Spleen (tissue), 7 donors: ENCODE results near the gene SHISA6.

Experiments
- CTCF ChIP-seq, 11 experiments: fragments of 200-600 bp in 7 of 11; fragments of 450-650 bp in 4 of 11; sonication (generic) in 4 of 11; IDR thresholded peaks in 8 of 11; conservative IDR thresholded peaks in 3 of 11; 1 replicate in 7 of 11; 2 replicates in 4 of 11; pipeline versions ENCODE4 v1.4.0 to v1.8.0; 2016 to 2021; ENCODE audit warnings: antibody characterized with exemption in 11 of 11, inconsistent platforms in 4 of 11, mild to moderate bottlenecking in 1 of 11
- POLR2A ChIP-seq, 3 donors: fragments of 450-650 bp; IDR thresholded peaks; one replicate each; pipeline ENCODE4 v1.5.1; 2017; ENCODE audit warnings: antibody characterized with exemption in 3 of 3, mild to moderate bottlenecking in 1 of 3
- donor health status: DM: no; HTN: no; CAD: no; lungs with moderate emphysema.
- donor health status: DM: no; HTN: no; CAD: no.
- donor health status: DM: no; HTN: no; CAD: no.

- TF ChIP-seq CTCF (IDR thresholded peaks at IDR 0.05 in 8 of 11, conservative IDR thresholded peaks at IDR 0.05 in 3 of 11) = no peak
- no peak for TF ChIP-seq POLR2A (IDR thresholded peaks at IDR 0.05)
These were observed 27.1 kb downstream of the SHISA6 start for GRCh38 chr17:11267999-11268575.
